ELR (cell line): Measurements from ENCODE around the gene TAMALIN.

Experiments
- DNase-seq: peaks from one replicate; pipeline ENCODE4 v3.0.0-alpha.2; 2015; ENCODE audit warnings: low read depth

The TAMALIN gene

DNA sequence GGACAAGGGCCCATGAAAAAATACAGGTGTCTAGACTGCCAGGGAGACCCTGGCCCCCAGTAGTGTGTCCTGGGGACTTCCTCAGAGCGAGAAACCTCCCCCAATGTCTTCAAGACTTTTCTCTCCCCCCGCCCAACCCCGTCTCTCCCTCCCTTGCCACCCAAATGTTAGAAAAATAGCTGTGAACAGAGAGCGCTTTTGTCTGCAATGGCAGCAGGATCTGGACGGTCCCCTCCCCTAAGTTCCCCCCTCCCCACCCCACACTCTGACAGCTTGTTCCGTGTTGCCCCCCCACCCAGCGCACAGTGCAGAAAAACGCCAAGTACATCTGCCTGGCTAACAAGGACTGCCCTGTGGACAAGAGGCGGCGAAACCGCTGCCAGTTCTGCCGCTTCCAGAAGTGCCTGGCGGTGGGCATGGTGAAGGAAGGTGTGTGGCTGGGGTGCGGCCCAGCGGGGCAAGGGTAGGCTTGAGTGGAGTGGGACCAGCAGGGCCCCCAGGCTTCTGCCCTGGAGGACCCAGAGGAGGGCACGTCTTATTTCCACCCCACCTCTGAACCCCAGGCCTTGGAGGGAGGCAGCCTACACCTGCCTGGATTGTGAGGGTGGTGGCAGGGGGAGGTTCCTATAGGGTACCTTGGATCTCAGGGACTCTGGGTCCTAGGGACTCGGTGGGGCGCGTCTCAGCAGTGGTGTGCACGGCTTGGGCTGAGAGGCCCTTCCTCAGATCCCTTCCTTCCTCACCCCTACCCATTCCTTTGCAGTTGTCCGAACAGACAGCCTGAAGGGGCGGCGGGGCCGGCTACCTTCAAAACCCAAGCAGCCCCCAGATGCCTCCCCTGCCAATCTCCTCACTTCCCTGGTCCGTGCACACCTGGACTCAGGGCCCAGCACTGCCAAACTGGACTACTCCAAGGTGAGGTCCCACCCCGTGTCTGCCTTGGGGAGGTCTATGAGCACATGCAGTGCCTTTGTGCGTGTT lies 49.3 kb downstream of the TAMALIN start:
- no peak for DNase-seq

DNA sequence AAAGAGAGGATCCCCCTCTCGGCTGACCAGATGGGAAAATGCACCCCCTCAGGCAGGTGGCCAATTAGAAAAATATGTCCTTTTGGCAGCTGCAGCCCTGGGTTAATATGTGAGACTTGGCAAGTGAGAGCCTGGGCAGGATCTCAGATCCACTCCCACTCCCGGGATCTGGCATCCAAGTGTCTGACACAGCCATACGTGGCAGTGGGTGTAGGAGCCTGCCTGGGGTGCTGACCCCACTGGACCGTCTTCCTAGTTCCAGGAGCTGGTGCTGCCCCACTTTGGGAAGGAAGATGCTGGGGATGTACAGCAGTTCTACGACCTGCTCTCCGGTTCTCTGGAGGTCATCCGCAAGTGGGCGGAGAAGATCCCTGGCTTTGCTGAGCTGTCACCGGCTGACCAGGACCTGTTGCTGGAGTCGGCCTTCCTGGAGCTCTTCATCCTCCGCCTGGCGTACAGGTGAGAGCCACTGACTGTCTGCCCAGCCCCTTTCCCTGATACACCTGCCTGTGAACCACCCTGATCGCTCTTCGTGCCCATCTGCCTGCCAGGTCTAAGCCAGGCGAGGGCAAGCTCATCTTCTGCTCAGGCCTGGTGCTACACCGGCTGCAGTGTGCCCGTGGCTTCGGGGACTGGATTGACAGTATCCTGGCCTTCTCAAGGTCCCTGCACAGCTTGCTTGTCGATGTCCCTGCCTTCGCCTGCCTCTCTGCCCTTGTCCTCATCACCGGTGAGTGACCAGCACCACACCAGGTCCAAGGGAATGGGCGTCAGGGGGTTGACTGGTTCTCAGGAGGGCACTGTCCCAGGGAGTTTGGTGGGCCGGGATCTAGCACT lies 50.3 kb downstream of the TAMALIN start:
- no peak for DNase-seq

DNA sequence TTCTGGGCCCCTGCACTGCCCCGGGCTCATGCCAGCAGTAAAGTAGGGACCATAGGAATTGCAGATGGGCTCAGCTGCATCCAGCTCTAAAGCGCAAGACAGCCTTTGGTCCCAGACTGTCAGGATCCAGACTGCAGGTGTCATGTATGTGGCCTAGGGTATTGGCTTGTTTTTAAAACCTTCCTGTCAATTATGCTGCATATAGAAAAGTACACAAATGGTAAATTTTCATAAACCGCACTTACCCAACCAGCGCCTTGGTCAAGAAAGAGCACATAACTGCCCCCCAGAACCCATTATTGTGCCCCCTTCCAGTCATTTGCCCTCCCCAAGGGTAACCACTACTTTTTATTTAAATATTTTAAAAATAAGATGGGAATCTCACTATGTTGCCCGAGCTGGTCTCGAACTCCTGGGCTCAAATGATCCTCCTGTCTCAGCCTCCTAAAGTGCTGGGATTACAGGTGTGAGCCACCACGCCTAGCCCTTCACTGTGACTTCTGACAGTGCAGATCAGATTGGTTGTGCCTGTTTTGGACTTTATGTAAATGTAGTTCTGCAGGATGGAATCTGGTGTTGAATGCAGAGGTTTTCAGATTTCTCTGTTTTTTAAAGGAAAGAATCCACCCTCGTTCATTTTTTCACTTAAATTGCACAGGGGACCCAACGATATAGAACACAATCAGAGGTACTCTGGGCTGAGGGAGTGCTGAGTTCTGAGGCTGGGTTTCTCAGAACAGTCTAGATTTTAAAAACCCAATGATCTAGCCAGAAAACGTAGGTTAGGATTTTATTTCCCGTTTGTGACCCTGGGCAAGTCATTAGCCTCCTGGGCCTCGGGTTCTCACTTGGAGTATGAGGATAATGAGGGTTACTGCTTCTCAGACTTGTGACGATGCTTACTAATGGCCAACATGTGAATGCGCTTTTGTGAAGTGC lies 51.2 kb downstream of the TAMALIN start:
- DNase-seq, result no peak

DNA sequence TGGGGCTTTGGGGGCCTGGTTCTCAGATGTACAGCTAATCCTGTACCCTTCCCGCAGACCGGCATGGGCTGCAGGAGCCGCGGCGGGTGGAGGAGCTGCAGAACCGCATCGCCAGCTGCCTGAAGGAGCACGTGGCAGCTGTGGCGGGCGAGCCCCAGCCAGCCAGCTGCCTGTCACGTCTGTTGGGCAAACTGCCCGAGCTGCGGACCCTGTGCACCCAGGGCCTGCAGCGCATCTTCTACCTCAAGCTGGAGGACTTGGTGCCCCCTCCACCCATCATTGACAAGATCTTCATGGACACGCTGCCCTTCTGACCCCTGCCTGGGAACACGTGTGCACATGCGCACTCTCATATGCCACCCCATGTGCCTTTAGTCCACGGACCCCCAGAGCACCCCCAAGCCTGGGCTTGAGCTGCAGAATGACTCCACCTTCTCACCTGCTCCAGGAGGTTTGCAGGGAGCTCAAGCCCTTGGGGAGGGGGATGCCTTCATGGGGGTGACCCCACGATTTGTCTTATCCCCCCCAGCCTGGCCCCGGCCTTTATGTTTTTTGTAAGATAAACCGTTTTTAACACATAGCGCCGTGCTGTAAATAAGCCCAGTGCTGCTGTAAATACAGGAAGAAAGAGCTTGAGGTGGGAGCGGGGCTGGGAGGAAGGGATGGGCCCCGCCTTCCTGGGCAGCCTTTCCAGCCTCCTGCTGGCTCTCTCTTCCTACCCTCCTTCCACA lies 52.0 kb downstream of the TAMALIN start:
- no peak for DNase-seq

DNA sequence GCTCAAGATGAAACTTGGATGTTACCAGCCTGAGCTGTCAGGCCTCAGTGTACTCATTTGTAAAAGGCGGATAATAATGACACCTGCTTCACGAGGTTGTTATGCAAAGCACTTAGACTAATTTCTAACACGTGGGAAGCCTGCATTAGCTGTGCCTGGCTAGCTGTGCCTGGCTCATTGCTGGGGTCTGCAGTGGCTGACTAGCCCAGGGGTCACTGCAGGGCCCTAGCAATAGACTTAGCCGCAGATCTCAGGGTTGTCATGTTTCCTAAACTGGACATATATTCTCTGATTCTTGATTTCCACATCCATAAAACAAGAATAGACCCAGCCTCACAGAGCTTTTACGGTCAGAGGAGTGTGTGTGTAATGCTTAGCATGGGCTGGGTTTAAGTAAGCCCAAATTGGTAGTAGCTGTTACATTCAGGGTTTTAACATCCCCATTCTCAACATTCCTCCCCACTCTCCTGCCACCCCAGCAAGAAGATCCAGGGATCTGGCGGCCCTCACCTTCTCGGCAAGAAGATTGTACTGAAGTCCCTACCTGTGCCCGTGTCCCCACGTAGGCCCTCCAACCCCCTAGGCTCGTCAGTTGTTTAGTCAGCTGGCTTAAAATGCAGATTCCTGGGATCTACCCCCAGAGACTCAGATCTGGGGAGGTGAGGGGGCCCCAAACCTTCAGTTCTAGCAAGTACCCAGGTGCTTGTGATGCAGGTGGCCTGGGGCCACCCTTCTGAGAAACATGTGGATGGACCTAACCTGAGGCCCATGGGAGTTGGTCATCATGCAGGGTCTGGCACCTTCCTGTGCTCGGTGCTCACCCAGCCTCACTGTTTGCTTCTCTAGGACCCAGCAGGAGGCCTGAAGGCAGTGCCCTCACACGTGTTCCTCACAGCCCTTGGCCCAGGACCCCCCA lies 53.1 kb downstream of the TAMALIN start:
- no peak for DNase-seq

DNA sequence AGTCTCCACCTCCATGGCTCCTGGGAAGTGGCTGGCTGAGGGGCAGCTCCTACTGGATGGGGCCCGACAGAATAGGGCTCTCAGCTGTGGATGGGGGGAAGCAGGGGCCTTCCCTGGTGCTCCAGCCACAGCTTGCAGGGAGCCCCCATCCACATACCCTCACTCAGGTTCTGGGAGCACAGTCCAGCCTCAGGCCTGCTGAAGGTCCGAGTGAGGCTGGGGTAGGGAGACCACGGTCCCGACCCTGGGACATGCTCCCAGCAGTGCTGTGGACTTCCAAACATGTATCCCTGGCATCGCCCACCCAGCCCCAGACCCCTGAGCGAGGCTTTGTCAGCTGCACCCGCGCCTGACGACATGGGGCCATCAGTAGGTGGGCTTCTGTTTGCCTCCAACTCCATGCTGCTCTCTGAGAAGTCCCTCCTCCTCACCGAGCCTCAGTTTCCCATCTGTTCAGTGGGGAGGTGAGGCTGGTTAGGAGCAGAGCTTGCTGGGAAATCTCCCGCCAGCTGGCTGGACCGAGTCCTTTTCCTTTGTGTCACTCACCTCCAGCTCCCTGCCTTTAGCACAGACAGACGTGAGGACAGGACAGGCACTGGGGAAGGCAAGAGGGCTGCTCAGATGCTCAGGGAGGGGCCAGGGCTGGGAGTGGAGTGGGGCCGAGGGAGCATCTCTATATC lies 53.9 kb downstream of the TAMALIN start:
- DNase-seq, result no peak

DNA sequence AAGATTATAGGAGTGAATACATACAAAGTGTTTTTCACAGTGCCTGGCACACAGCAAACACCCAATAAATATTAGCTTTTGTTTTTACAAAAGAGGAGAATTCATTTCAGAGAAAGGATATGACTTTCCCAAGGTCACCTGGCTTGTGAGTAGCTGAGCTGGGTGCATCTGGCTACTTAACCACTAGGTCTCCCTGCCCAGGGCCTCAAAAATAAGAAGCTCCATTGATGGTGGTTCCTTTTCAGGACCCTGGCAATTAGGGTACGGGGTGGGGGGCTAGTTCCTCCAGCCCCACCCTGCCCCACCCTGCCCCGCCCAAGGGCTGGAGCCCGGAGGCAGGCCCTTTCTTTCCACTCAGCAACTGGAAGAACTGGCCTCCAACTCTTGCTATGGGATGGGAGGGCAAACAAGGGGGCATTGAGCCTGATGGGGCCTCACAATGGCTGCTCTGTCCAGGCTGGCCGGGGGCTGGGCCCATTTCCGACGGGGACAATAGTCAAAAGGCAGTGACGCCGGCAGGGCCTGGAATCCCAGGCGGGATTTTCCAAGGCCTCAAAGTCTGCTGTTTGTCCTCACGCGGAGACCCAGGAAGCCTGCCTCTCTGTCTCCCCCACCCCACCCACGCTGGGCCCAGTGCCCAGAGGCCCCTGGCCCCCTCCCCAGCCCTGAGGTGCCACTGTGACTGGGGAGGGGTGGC lies 54.9 kb downstream of the TAMALIN start:
- DNase-seq, result no peak

DNA sequence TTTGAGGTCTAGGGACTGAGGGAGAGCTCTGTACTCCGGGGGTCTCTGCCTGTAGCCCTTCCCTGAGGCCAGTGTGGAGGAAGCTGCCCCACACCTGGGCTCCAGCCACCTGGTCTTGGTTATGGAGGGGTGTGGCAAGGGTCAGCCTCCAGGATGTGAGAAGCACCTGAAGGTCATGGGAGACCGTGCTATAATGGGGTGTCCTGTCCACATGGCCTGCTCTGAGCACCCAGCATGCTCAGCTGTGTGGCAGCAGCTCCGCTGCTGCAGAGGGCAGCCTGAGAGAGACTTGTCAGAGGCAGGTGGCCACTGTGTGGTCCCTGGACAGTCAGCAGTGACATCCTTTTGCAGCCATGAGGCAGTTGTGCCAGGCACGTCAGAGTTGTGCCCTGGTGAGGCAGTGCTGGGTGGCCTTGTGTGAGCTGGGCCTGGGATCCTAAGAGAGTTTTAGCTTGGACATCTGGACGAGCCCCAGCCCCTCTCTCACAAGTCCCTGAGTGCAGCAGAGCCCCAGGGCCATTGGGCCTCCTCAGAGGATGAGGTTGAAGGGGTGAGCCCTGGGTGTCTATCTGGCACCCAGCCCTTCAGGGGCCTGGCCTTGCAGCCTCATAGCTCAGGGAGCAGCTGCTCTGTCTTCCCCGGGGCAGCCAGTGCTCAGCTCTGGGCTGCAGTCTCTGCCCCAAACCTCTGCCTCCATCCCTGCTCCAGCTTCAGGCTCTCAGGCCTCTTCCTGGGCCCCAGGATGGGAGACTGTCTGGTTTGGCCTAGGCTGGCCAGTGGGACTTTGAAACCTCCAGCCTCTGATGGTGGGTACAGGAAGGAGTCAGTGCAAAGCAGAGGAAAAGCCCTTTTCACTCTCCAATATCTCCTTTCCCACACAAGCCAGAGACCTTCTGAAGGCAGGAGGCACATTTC lies 55.7 kb downstream of the TAMALIN start:
- no peak for DNase-seq

DNA sequence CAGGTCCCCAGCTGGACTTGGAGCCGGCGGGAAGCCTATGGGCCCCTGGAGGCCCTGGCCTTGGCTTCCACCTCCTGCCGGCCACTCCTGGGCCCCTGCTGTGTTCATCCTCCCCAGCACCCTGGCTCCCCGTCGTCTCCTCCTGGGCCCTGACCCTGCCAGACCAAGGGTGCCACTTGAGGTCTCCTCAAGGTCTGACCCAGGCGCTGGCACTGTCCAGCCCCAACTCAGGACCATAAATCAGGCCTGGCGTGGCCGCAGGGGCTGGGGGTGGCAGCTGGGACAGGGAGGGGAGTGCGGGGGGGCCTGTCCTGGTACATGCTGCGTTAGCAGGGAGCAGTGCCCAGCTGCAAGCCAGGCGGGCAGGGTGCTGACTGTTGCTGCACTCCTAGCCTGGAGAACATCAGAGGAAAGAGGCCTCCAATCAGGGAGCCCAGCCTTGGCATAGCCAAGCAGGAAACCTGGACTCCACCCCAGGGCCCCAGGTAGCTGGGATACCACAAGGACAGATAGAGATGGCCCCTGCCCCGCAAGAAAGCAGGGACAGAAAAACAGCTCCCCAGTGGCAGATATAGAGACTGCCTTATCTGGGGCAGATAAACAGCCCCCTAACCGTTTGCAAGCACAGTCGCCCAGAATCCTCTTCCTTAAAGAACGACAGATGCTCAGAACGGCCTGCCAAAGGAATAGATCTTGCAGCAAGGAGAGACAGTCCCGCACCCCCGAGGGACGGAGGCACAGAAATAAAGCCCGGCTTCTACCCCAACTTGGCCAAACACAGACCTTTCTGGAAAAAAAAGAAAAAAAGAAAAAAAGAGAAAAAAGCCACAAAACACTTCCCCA lies 56.6 kb downstream of the TAMALIN start:
- DNase-seq, result no peak

DNA sequence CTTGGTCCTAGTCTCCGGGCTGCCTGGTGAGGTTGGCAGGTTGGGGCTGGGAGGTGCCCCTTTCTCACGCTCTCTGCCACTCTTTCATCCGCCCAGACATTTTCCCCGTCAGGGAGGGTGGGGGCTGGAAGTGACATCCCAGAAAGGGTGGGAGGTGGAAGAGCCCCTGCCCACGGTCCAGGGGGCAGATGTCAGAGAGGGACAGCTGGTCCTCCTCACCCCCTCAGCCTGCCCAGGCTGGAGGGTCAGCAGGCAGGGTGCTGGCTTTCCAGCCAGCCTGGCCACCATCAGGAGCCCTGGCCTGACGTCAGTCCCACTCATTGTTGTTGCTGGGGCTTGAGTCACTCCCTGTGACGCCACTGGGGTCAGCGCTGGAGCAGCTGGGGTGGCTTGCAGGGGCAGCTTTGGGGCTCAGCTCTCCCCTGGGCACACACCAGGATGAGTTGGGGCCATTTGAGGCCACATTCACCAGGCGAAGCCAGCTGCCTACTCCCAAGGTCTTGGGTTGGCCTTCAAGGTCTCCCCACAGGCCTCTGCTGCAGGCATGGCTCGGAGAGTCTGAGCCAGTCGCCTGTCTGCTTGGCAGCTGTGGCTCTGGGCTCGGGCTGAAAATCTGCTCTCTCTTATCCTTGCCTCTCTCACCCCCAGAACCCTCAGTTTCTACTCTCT lies 57.4 kb downstream of the TAMALIN start:
- DNase-seq, result peak; percentile 86
